Activated T-cell treated with anti-CD3 and anti-CD28 coated beads, Interleukin-2, amount 50 U/mL, for 72 hours (primary cell): ENCODE results near the gene TXNDC8. TPM values are rescaled to one million over a fixed set of nuclear protein-coding genes. Genes with fewer than 3 reads are reported as not detected.
A peak's percentile ranks its signal among the peaks of the same experiment; 100 is the strongest.
"Not testable (repeated sequence)": the region's sequence is repeated elsewhere in the genome, so short reads cannot be mapped to it uniquely, and the experiment has no call there.

Experiments used
- ATAC-seq, 2 donors: fragments of 150-1000 bp; cut with Tn5 transposase; replicated peaks in 1 of 2; 2 replicates each; pipeline ENCODE4 v1.10.0; 2021; ENCODE audit warnings: moderate library complexity in 2 of 2, mild to moderate bottlenecking in 1 of 2
- DNase-seq, 2 donors: peaks; one replicate each; pipeline ENCODE4 v3.0.0; 2021 to 2022; ENCODE audit warnings: mixed read lengths in 1 of 2
- H3K27ac Mint-ChIP-seq: one replicate; pipeline ENCODE4 v1.8.0; 2022; ENCODE audit warnings: mild to moderate bottlenecking, moderate library complexity, mixed read lengths
- H3K27me3 Mint-ChIP-seq: one replicate; pipeline ENCODE4 v1.8.0; 2022; ENCODE audit warnings: low read depth, mixed read lengths
- H3K36me3 Mint-ChIP-seq, 2 donors: one replicate each; pipeline ENCODE4 v1.8.0; 2022; ENCODE audit warnings: mixed read lengths in 2 of 2, mild to moderate bottlenecking in 1 of 2; ENCODE audit not compliant: insufficient read depth in 2 of 2
- H3K4me1 Mint-ChIP-seq: one replicate; pipeline ENCODE4 v1.8.0; 2022; ENCODE audit warnings: low read depth, mixed read lengths
- H3K4me3 Mint-ChIP-seq, 2 donors: one replicate each; pipeline ENCODE4 v1.8.0; 2022; ENCODE audit warnings: mild to moderate bottlenecking in 2 of 2, mixed read lengths in 2 of 2, moderate library complexity in 2 of 2
- H3K9me3 Mint-ChIP-seq, 2 donors: one replicate each; pipeline ENCODE4 v1.8.0; 2022; ENCODE audit warnings: mixed read lengths in 2 of 2
- total RNA-seq, 2 donors: library from RNA; stranded (reverse); gene quantifications; one replicate each; pipeline ENCODE4 v1.2.3, GENCODE V29; 2022

TXNDC8 gene
- not detected for total RNA-seq

DNA sequence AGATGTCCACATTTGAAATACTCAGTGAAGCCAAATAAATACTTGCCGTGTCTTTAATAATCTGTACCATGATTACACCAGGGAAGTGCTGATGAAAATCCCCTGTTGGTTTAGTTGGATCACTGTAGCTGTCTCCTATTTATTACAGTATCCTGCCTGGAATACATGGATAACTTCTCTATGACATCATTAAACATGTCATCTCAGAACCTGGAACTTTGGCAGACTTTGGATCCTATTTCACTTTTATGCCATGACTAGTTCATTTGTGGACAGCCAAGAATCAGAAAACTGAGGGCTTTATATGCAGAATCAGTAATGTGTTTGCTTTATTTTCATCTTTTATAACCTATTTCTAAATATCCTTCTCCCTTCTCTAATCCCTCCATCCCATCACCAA, at the start of gene TXNDC8:
TSS of gene TXNDC8 (minus strand) at position 137 of the 400 bp plus-strand sequence.
- no peak within 1 kb of the TSS for H3K4me3 Mint-ChIP-seq
- H3K27me3 Mint-ChIP-seq: no peaks in the 10 kb centered on the region
- H3K27ac Mint-ChIP-seq: no peak within 1 kb of the TSS
- no peaks in the 10 kb centered on the region for H3K4me1 Mint-ChIP-seq
- no peak for ATAC-seq
- DNase-seq: no peak
- peaks cover 0 to 1% of the 10 kb centered on the region in 2 donors for H3K36me3 Mint-ChIP-seq
- H3K9me3 Mint-ChIP-seq: no peaks in the 10 kb centered on the region

GRCh38 chr9:110383491-110383890, 45.8 kb upstream of the TXNDC8 start:
- peaks cover 7% of the 10 kb centered on the region for H3K27me3 Mint-ChIP-seq
- H3K36me3 Mint-ChIP-seq: no peaks in the 10 kb centered on the region
- DNase-seq (no peak), ATAC-seq (no peak)
- H3K4me1 Mint-ChIP-seq: no peaks in the 10 kb centered on the region
- no peak overlapping the region for H3K4me3 Mint-ChIP-seq
- no peaks in the 10 kb centered on the region for H3K9me3 Mint-ChIP-seq
- H3K27ac Mint-ChIP-seq: no peak overlapping the region

DNA sequence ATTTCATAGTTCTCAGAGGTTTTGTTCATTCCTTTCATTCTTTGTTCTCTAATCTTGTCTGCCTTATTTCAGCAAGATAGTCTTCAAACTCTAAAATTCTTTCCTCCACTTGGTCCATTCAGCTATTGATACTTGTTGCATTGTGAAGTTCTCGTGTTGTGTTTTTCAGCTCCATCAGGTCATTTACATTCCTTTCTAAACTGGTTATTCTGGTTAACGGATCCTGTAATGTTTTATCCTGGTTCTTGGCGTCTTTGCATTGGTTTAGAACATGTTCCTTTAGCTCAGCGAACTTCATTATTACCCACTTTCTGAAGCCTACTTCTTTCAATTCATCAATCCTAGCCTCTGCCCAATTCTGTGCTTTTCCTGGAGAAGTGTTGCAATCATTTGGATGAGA, 45.1 kb upstream of the TXNDC8 start:
- H3K4me3 Mint-ChIP-seq: no peak overlapping the region
- DNase-seq (no peak), ATAC-seq (no peak)
- no peaks in the 10 kb centered on the region for H3K4me1 Mint-ChIP-seq
- H3K9me3 Mint-ChIP-seq: no peaks in the 10 kb centered on the region
- H3K27ac Mint-ChIP-seq: no peak overlapping the region
- no peaks in the 10 kb centered on the region for H3K36me3 Mint-ChIP-seq
- peaks cover 7% of the 10 kb centered on the region for H3K27me3 Mint-ChIP-seq

GRCh38 chr9:110371411-110372007, 33.8 kb upstream of the TXNDC8 start:
- Mint-ChIP-seq H3K9me3 (no peaks in the 10 kb centered on the region), H3K36me3 (no peaks in the 10 kb centered on the region)

DNA sequence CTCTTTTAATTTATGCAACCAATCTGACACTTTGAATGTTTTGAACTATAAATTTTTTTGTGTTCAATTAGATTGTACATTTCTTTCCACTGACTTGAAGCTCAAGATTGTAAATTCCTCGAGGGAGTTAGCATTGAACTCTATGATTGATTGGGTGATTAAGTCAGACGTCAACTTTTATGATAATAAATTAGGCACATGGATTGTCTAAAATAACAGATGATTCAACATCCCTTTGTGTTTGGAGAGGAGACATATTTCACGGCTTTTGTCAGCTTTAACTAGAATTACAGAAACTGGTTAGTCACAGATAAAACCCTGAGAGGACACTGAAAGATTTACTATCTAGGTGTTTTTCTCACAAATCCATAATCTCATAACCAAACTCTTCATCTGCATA, 32.7 kb upstream of the TXNDC8 start:
- no peaks in the 10 kb centered on the region for H3K4me1 Mint-ChIP-seq
- H3K27ac Mint-ChIP-seq: no peak overlapping the region
- no peak for ATAC-seq
- H3K36me3 Mint-ChIP-seq: no peaks in the 10 kb centered on the region
- no peak for DNase-seq
- H3K27me3 Mint-ChIP-seq: no peaks in the 10 kb centered on the region
- H3K9me3 Mint-ChIP-seq: no peaks in the 10 kb centered on the region
- no peak overlapping the region for H3K4me3 Mint-ChIP-seq

More at GRCh38 chr9:110371411-110372007, 33.8 kb upstream of the TXNDC8 start:
- no peak overlapping the region for H3K27ac Mint-ChIP-seq
- no peaks in the 10 kb centered on the region for H3K27me3 Mint-ChIP-seq
- no peaks in the 10 kb centered on the region for H3K4me1 Mint-ChIP-seq
- DNase-seq (no peak), ATAC-seq (no peak)
- no peak overlapping the region for H3K4me3 Mint-ChIP-seq

GRCh38 chr9:110364451-110364850, 26.8 kb upstream of the TXNDC8 start:
- DNase-seq: no peak
- Mint-ChIP-seq H3K9me3 (no peaks in the 10 kb centered on the region), H3K27ac (no peak overlapping the region), H3K4me1 (no peaks in the 10 kb centered on the region), H3K36me3 (no peaks in the 10 kb centered on the region), H3K27me3 (no peaks in the 10 kb centered on the region), H3K4me3 (no peak overlapping the region)
- no peak for ATAC-seq

GRCh38 chr9:110358992-110359391, 21.3 kb upstream of the TXNDC8 start:
- H3K36me3 Mint-ChIP-seq, H3K9me3 Mint-ChIP-seq, H3K4me1 Mint-ChIP-seq, H3K4me3 Mint-ChIP-seq, ATAC-seq, H3K27me3 Mint-ChIP-seq, DNase-seq, H3K27ac Mint-ChIP-seq: not testable (repeated sequence)

- no peak overlapping the region for H3K4me3 Mint-ChIP-seq
- no peak overlapping the region for H3K27ac Mint-ChIP-seq
- H3K36me3 Mint-ChIP-seq: no peaks in the 10 kb centered on the region
- ATAC-seq: no peak
- DNase-seq: no peak
- peaks cover 3 to 4% of the 10 kb centered on the region in 2 donors for H3K9me3 Mint-ChIP-seq
- H3K27me3 Mint-ChIP-seq: no peaks in the 10 kb centered on the region
- no peaks in the 10 kb centered on the region for H3K4me1 Mint-ChIP-seq
Observed at GRCh38 chr9:110357505-110357904, 19.8 kb upstream of the TXNDC8 start.

DNA sequence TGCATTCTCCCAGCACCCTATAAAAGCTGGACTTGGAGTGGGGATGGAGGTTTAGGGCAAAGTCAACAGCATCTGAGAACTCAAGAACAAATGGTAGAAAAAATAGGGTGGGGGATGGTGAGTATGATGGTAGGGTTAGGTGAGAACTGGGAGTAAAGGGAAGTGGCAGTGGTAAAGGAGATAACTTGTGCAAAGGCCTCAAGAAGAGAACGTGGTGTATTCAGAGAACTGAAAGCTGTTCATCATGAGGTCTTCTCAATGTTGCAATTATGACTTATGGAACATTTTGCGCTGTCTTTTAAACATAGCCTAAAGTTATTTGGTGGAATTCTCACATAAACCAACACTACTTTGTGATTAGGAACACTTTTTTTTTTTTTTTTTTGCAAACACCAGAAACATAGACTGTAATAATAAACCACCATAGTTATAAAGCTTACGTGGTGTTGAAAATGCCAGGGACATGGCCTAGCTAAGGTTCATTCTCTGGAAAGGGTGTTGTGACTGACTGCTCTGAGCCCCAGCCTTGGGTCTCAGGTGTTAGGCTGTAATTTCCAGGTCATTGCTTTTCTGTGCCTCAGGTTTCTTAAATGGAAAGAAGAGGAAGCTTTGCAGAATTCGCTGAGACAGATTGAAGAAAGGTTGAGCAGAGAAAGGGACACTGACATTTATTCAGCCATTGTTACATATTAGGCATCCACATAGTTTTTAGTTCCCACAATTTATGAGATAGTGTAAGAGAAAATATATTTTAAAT, 19.2 kb upstream of the TXNDC8 start:
- H3K4me3 Mint-ChIP-seq: no peak overlapping the region
- H3K27me3 Mint-ChIP-seq: no peaks in the 10 kb centered on the region
- H3K9me3 Mint-ChIP-seq: peaks cover 3 to 4% of the 10 kb centered on the region in 2 donors
- DNase-seq: no peak
- no peaks in the 10 kb centered on the region for H3K36me3 Mint-ChIP-seq
- no peaks in the 10 kb centered on the region for H3K4me1 Mint-ChIP-seq
- no peak for ATAC-seq
- H3K27ac Mint-ChIP-seq: no peak overlapping the region

- ATAC-seq: no peak
- H3K27me3 Mint-ChIP-seq: no peaks in the 10 kb centered on the region
- H3K4me3 Mint-ChIP-seq: no peak overlapping the region
- peaks cover 5% of the 10 kb centered on the region for H3K4me1 Mint-ChIP-seq
- H3K27ac Mint-ChIP-seq: no peak overlapping the region
- peaks cover 3 to 4% of the 10 kb centered on the region in 2 donors for H3K9me3 Mint-ChIP-seq
- no peak for DNase-seq
- no peaks in the 10 kb centered on the region for H3K36me3 Mint-ChIP-seq
Observed at GRCh38 chr9:110355911-110356310, 18.2 kb upstream of the TXNDC8 start.

GRCh38 chr9:110351009-110351467, 13.4 kb upstream of the TXNDC8 start:
- Mint-ChIP-seq H3K9me3 (no peaks in the 10 kb centered on the region), H3K27ac (no peak overlapping the region), H3K27me3 (no peaks in the 10 kb centered on the region), H3K4me1 (peaks cover 9% of the 10 kb centered on the region), H3K36me3 (no peaks in the 10 kb centered on the region), H3K4me3 (no peak overlapping the region)
- ATAC-seq: peak; percentile 76 to 82
- peak in 1 of 2 donors; percentile 1 for DNase-seq

DNA sequence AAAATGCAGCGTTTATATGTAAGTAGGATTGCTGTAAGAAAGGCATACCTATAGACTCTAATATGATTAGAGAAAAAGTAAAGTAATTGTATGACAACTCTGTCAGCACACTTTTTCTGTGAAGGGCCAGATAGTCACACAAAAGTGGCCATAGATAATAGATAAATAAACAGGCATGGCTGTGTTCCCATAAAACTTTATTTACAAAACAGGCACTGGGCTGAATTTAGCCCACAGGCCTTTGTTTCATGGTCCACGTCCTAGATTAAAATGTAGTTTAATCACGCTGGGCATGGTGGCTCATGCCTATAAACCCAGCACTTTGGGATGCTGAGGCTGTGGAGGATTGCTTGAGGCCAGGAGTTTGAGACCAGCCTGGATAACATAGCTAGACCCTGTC, 8.7 kb upstream of the TXNDC8 start:
- H3K4me3 Mint-ChIP-seq: no peak overlapping the region
- ATAC-seq (no peak), DNase-seq (no peak)
- no peaks in the 10 kb centered on the region for H3K27me3 Mint-ChIP-seq
- peaks cover 8% of the 10 kb centered on the region for H3K4me1 Mint-ChIP-seq
- no peak overlapping the region for H3K27ac Mint-ChIP-seq
- no peaks in the 10 kb centered on the region for H3K36me3 Mint-ChIP-seq
- no peaks in the 10 kb centered on the region for H3K9me3 Mint-ChIP-seq

DNA sequence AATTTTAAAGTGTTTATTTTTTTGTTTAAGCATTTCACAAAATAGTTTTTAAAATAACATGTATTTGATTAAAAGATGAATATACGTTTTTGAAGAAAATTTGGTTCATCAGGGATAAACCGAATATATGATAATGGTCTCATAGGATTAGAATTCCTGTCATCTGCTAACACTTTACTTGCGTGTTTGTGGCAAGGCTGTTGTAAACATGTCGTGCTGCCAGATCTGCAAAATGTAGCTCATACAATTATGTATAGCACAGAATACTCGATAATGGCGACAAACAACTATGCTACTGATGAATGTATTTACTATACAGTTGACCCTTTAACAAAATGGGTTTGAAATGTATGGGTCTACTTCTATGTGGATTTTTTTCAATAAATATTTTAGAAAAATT, 7.2 kb upstream of the TXNDC8 start:
- Mint-ChIP-seq H3K4me1 (no peaks in the 10 kb centered on the region), H3K9me3 (no peaks in the 10 kb centered on the region), H3K27ac (no peak overlapping the region), H3K4me3 (no peak overlapping the region), H3K27me3 (no peaks in the 10 kb centered on the region), H3K36me3 (no peaks in the 10 kb centered on the region)
- DNase-seq (no peak), ATAC-seq (no peak)

GRCh38 chr9:110343551-110343950, 5.9 kb upstream of the TXNDC8 start:
- no peaks in the 10 kb centered on the region for H3K27me3 Mint-ChIP-seq
- no peak overlapping the region for H3K4me3 Mint-ChIP-seq
- H3K36me3 Mint-ChIP-seq: no peaks in the 10 kb centered on the region
- H3K9me3 Mint-ChIP-seq: no peaks in the 10 kb centered on the region
- no peak overlapping the region for H3K27ac Mint-ChIP-seq
- ATAC-seq (no peak), DNase-seq (no peak)
- no peaks in the 10 kb centered on the region for H3K4me1 Mint-ChIP-seq
